ENCODE results near the gene VTI1A.

DNA sequence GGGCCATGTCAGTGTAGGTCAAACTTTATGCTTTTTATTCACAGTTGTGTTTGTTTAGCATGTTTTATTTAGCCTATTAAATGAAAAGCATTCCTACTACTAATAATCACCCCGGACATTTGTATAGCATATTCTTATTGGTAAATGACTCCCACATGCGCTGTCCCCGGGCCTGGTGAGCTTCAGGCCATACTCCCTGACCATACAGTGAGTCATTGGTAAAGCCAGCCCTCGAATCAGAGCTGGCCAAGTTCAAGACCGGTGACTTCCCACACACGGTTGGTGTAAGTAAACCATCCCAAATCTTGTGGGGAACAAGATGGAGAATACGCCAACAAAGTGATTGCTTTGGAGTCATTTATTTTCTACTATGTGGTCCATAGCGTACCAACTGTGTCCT, 264.4 kb downstream of the VTI1A start:
- TF ChIP-seq ZNF274 (CRISPR knock-in tag; IDR thresholded peaks at IDR 0.05) (no peak), EZH2 (conservative IDR thresholded peaks at IDR 0.05; ENCODE audit: low read depth, low read length) (no peak), EP300 (IDR thresholded peaks at IDR 0.05; ENCODE audit: low read depth in 2 of 2, low read length in 2 of 2) (no peak), EP300 (CRISPR knock-in tag; IDR thresholded peaks at IDR 0.05; ENCODE audit: borderline replicate concordance) (no peak), ZFP36L1 (CRISPR knock-in tag; IDR thresholded peaks at IDR 0.05) (no peak)

Measured in HepG2 (cell line).